H9 (cell line): ENCODE data around the gene PTGER4. TPM values are rescaled to one million over a fixed set of nuclear protein-coding genes. Genes with fewer than 3 reads are reported as not detected.
A peak's percentile ranks its signal among the peaks of the same experiment; 100 is the strongest.

Experiments
- DNase-seq: peaks from one replicate; pipeline ENCODE4 v3.0.0-alpha.2; 2017
- H2AFZ ChIP-seq: one replicate; pipeline ENCODE4 v1.6.1; 2013; ENCODE audit warnings: mild to moderate bottlenecking, low read length, control low read depth, moderate library complexity
- H2AK5ac ChIP-seq: 2 replicates; pipeline ENCODE4 v1.6.1; 2013; ENCODE audit warnings: low read length, control low read depth, mixed read lengths; ENCODE audit not compliant: insufficient read length
- H2BK120ac ChIP-seq: one replicate; pipeline ENCODE4 v1.6.1; 2013; ENCODE audit warnings: low read depth, mild to moderate bottlenecking, low read length, control low read depth, inconsistent platforms; ENCODE audit not compliant: poor library complexity, severe bottlenecking
- H2BK12ac ChIP-seq: 2 replicates; pipeline ENCODE4 v1.6.1; 2013; ENCODE audit warnings: low read length, control low read depth, mixed read lengths, low read depth; ENCODE audit not compliant: insufficient read length
- H2BK15ac ChIP-seq: 2 replicates; pipeline ENCODE4 v1.6.1; 2013; ENCODE audit warnings: low read depth, low read length, control low read depth
- H2BK20ac ChIP-seq: one replicate; pipeline ENCODE4 v1.6.1; 2013; ENCODE audit warnings: low read depth, mild to moderate bottlenecking, low read length, control low read depth, inconsistent platforms; ENCODE audit not compliant: poor library complexity, severe bottlenecking
- H2BK5ac ChIP-seq: 2 replicates; pipeline ENCODE4 v1.6.1; 2013; ENCODE audit warnings: low read length, control low read depth, mixed read lengths; ENCODE audit not compliant: insufficient read length
- H3K14ac ChIP-seq: 2 replicates; pipeline ENCODE4 v1.6.1; 2013; ENCODE audit warnings: low read length, control low read depth; ENCODE audit not compliant: insufficient read depth
- H3K18ac ChIP-seq: 2 replicates; pipeline ENCODE4 v1.6.1; 2013; ENCODE audit warnings: low read depth, mild to moderate bottlenecking, mixed read lengths, low read length, control low read depth; ENCODE audit not compliant: insufficient read length
- H3K23ac ChIP-seq: 2 replicates; pipeline ENCODE4 v1.6.1; 2013; ENCODE audit warnings: low read length, control low read depth, mixed read lengths, low read depth; ENCODE audit not compliant: insufficient read length
- H3K23me2 ChIP-seq: 2 replicates; pipeline ENCODE4 v1.6.1; 2013; ENCODE audit warnings: low read depth, mild to moderate bottlenecking, mixed read lengths, low read length, control low read depth; ENCODE audit not compliant: insufficient read length, poor library complexity, severe bottlenecking
- H3K27ac ChIP-seq: 2 replicates; pipeline ENCODE4 v1.5.1; 2013; ENCODE audit warnings: low read length, control low read depth, mixed read lengths, low read depth; ENCODE audit not compliant: insufficient read length
- H3K27me3 ChIP-seq: 2 replicates; pipeline ENCODE4 v1.6.1; 2013; ENCODE audit warnings: low read length, control low read depth, inconsistent platforms; ENCODE audit not compliant: insufficient read depth
- H3K4ac ChIP-seq: 2 replicates; pipeline ENCODE4 v1.6.1; 2013; ENCODE audit warnings: low read depth, mild to moderate bottlenecking, control low read depth, inconsistent platforms, low read length, moderate library complexity
- H3K4me1 ChIP-seq: 2 replicates; pipeline ENCODE4 v1.6.1; 2013; ENCODE audit warnings: low read length, control low read depth, inconsistent platforms; ENCODE audit not compliant: insufficient read depth
- H3K4me2 ChIP-seq: 2 replicates; pipeline ENCODE4 v1.6.1; 2013; ENCODE audit warnings: low read length, control low read depth, mixed read lengths; ENCODE audit not compliant: insufficient read length, insufficient read depth
- H3K56ac ChIP-seq: 2 replicates; pipeline ENCODE4 v1.6.1; 2013; ENCODE audit warnings: low read depth, mild to moderate bottlenecking, mixed read lengths, low read length, control low read depth; ENCODE audit not compliant: insufficient read length
- H3K79me1 ChIP-seq: 2 replicates; pipeline ENCODE4 v1.6.1; 2013; ENCODE audit warnings: low read depth, mild to moderate bottlenecking, moderate library complexity, low read length, control low read depth, inconsistent platforms; ENCODE audit not compliant: insufficient read depth, poor library complexity, severe bottlenecking
- H3K79me2 ChIP-seq: 2 replicates; pipeline ENCODE4 v1.6.1; 2013; ENCODE audit warnings: low read length, control low read depth, inconsistent platforms; ENCODE audit not compliant: insufficient read depth
- H3K9ac ChIP-seq: 2 replicates; pipeline ENCODE4 v1.6.1; 2013; ENCODE audit warnings: low read length, control low read depth, mixed read lengths; ENCODE audit not compliant: insufficient read length; ENCODE audit errors: extremely low read depth
- H3K9me3 ChIP-seq: one replicate; pipeline ENCODE4 v1.6.1; 2013; ENCODE audit warnings: low read depth, low read length, inconsistent platforms; ENCODE audit not compliant: control insufficient read depth
- H3T11ph ChIP-seq: one replicate; pipeline ENCODE4 v1.6.1; 2013; ENCODE audit warnings: mild to moderate bottlenecking, low read length, control low read depth, inconsistent platforms
- H4K20me1 ChIP-seq: one replicate; pipeline ENCODE4 v1.6.1; 2013; ENCODE audit not compliant: control insufficient read depth, insufficient read length, insufficient read depth
- H4K5ac ChIP-seq: 2 replicates; pipeline ENCODE4 v1.6.1; 2013; ENCODE audit warnings: low read depth, mild to moderate bottlenecking, mixed read lengths, low read length, control low read depth; ENCODE audit not compliant: insufficient read length
- H4K8ac ChIP-seq: replicated peaks from 2 replicates; pipeline ENCODE4 v1.6.1; 2013; ENCODE audit warnings: low read length, control low read depth, mixed read lengths, low read depth; ENCODE audit not compliant: insufficient read length
- H4K91ac ChIP-seq: 2 replicates; pipeline ENCODE4 v1.6.1; 2013; ENCODE audit warnings: low read depth, mild to moderate bottlenecking, moderate library complexity, mixed read lengths, low read length, control low read depth; ENCODE audit not compliant: insufficient read length
- H3K27ac Mint-ChIP-seq, 3 experiments: 2 replicates in 2 of 3; 3 replicates in 1 of 3; pipeline ENCODE4 v1.8.0; 2020 to 2021; ENCODE audit warnings: mixed read lengths in 3 of 3, mild to moderate bottlenecking in 1 of 3, moderate library complexity in 1 of 3
- H3K27me3 Mint-ChIP-seq: 2 replicates; pipeline ENCODE4 v1.8.0; 2021; ENCODE audit warnings: low read depth, mild to moderate bottlenecking, moderate library complexity, mixed read lengths
- H3K36me3 Mint-ChIP-seq, 3 experiments: 2 replicates in 2 of 3; 3 replicates in 1 of 3; pipeline ENCODE4 v1.8.0; 2020 to 2021; ENCODE audit warnings: low read depth in 3 of 3, mixed read lengths in 3 of 3; ENCODE audit not compliant: insufficient read depth in 1 of 3
- H3K4me1 Mint-ChIP-seq, 2 experiments: 2 replicates each; pipeline ENCODE4 v1.8.0; 2020; ENCODE audit warnings: mixed read lengths in 2 of 2
- H3K4me3 Mint-ChIP-seq, 2 experiments: 2 replicates in 1 of 2; 3 replicates in 1 of 2; pipeline ENCODE4 v1.8.0; 2020 to 2021; ENCODE audit warnings: mild to moderate bottlenecking in 2 of 2, mixed read lengths in 2 of 2, moderate library complexity in 1 of 2
- H3K9me3 Mint-ChIP-seq, 2 experiments: 2 replicates in 1 of 2; 3 replicates in 1 of 2; pipeline ENCODE4 v1.8.0; 2020; ENCODE audit warnings: mild to moderate bottlenecking in 2 of 2, mixed read lengths in 2 of 2, moderate library complexity in 1 of 2
- WGBS: extraction: QIAGEN DNeasy Blood & Tissue Kit; methylation state at CpG from one replicate; pipeline ENCODE4 v1.1.7; 2013; ENCODE audit warnings: missing lambda C conversion rate, low lambda C conversion rate, mixed read lengths; ENCODE audit not compliant: insufficient read length; ENCODE audit errors: extremely low coverage; 5-methylcytosine and 5-hydroxymethylcytosine counted together
- total RNA-seq: library from RNA; stranded (reverse); gene quantifications from 2 replicates; pipeline ENCODE4 v1.2.1, GENCODE V29; 2021
- TF ChIP-seq, protein P1 (sequence below): fragments of 200-600 bp; sonication (generic); conservative IDR thresholded peaks from 3 replicates; pipeline ENCODE4 v1.8.0; 2021; ENCODE audit warnings: antibody characterized with exemption, mild to moderate bottlenecking

PTGER4 gene
- total RNA-seq, 1 experiment from 2014 or later: 0.35 TPM

DNA sequence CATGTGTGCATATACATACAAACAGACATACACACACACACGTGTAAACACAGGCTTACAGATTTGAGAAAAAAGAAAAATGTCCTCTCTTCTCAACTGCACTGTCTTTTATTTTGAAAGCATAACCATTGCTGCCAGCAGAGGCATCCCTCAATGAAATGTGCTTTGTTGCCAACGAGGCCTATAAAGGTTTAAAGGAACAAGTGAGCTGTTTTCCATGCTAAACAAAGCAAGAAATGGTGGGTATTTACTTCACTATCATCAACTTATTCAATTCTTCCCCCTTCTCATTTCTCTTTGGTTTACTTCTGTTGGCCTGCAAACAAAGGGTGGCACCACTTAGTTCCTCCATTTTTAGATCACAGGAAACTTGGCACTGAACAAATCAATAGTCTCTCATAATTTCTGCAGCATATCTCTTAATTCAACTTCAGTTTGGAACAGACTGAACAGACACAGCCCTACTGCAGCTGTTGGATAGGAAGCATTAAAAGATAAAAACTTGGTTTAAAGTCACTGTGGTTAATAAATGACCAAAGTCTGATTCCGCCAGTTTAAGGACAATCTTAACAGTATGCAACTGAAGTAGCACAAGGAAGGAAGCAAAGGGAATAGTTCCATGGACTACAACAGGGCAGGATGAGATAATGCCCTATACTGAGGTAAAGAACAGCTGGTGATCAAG, 54.3 kb downstream of the PTGER4 start:
- no peaks in the 10 kb centered on the region for H3K9me3 ChIP-seq
- H3K79me2 ChIP-seq: 0 out of 2 replicates have a peak, but pooled peaks cover 1% of the 10 kb centered on the region
- no peaks in the 10 kb centered on the region for H3K9me3 Mint-ChIP-seq
- H2BK15ac ChIP-seq: no peak overlapping the region
- no peak overlapping the region for H2BK120ac ChIP-seq
- H2AK5ac ChIP-seq: no peak overlapping the region
- H3K14ac ChIP-seq: no peak overlapping the region
- H3K4me1 Mint-ChIP-seq: no peaks in the 10 kb centered on the region
- H3K4ac ChIP-seq: no peak overlapping the region
- no peaks in the 10 kb centered on the region for H3K79me1 ChIP-seq
- no peak for DNase-seq
- no peak overlapping the region for H2BK20ac ChIP-seq
- H4K91ac ChIP-seq: no peak overlapping the region
- H2BK5ac ChIP-seq: no peak overlapping the region
- H4K20me1 ChIP-seq: no peaks in the 10 kb centered on the region
- H4K8ac ChIP-seq: no peak overlapping the region
- no peak overlapping the region for H3K4me3 Mint-ChIP-seq
- TF ChIP-seq, protein P1, sequence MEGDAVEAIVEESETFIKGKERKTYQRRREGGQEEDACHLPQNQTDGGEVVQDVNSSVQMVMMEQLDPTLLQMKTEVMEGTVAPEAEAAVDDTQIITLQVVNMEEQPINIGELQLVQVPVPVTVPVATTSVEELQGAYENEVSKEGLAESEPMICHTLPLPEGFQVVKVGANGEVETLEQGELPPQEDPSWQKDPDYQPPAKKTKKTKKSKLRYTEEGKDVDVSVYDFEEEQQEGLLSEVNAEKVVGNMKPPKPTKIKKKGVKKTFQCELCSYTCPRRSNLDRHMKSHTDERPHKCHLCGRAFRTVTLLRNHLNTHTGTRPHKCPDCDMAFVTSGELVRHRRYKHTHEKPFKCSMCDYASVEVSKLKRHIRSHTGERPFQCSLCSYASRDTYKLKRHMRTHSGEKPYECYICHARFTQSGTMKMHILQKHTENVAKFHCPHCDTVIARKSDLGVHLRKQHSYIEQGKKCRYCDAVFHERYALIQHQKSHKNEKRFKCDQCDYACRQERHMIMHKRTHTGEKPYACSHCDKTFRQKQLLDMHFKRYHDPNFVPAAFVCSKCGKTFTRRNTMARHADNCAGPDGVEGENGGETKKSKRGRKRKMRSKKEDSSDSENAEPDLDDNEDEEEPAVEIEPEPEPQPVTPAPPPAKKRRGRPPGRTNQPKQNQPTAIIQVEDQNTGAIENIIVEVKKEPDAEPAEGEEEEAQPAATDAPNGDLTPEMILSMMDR: no peak
- H3T11ph ChIP-seq: no peak overlapping the region
- H2BK12ac ChIP-seq: no peak overlapping the region
- no peak overlapping the region for H3K18ac ChIP-seq
- WGBS: no CpG with 5 or more reads among the region's 3 CpGs
- H3K36me3 Mint-ChIP-seq: no peaks in the 10 kb centered on the region
- H3K27ac ChIP-seq: no peak overlapping the region
- no peak overlapping the region for H4K5ac ChIP-seq
- H3K4me1 ChIP-seq: no peaks in the 10 kb centered on the region
- H2AFZ ChIP-seq: no peak overlapping the region
- no peak overlapping the region for H3K4me2 ChIP-seq
- no peaks in the 10 kb centered on the region for H3K23me2 ChIP-seq
- no peak overlapping the region for H3K23ac ChIP-seq
- no peak overlapping the region for H3K56ac ChIP-seq
- peak overlapping the region in 1 of 3 experiments; percentile 17; a peak in 1 of 7 replicates for H3K27ac Mint-ChIP-seq
- H3K9ac ChIP-seq: no peak overlapping the region
- no peaks in the 10 kb centered on the region for H3K27me3 Mint-ChIP-seq
- H3K27me3 ChIP-seq: no peaks in the 10 kb centered on the region
